ENCODE results near the gene SHC4. TPM values are rescaled to one million over a fixed set of nuclear protein-coding genes. Genes with fewer than 3 reads are reported as not detected.

SHC4 gene
- total RNA-seq, 2 donors from 2014 or later = 0.29 to 0.58 TPM

DNA sequence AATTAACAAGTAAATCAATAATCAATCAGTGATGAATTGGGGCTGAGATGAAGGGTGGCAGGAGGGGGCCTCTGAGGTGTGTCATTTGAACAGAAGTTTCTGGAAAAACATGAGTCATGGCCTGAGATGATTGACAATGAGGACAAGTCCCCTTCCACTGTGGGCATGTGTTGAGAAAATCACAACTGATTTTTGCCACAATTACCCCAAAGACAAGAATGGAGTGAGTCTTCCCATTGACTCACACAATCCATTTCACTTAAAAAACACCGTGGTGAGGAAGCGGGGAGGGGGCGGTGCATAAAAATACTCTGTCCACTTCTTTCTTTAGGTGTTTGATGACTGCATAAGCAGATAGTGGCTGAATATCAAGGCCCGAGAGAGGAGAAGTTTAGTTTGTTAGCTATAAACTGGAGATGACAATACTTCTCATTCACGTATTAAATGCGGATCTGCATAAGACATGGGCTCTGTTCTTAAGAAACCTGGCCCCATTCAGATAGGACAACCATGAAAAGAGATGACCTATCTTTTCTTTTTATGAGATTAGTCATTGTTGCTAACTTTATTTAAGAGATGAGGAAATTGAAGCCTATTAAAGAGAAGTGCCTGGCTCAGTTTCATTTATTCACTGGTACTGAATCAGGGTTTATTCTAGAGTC, 34.7 kb downstream of the SHC4 start:
- Mint-ChIP-seq H3K27me3 (ENCODE audit: insufficient read depth) (no peaks in the 10 kb centered on the region), H3K36me3 (ENCODE audit: low read depth) (no peaks in the 10 kb centered on the region), H3K27ac (no peak overlapping the region), H3K4me1 (no peaks in the 10 kb centered on the region), H3K9me3 (no peaks in the 10 kb centered on the region), H3K4me3 (no peak overlapping the region)
- Histone ChIP-seq H3K36me3 (ENCODE audit: control insufficient read depth, insufficient read depth, low read length) (no peaks in the 10 kb centered on the region), H3K27ac (ENCODE audit: low read depth, low read length) (no peak overlapping the region), H3K9ac (ENCODE audit: extremely low read depth, low read length, poor library complexity, severe bottlenecking) (no peak overlapping the region), H3K4me1 (ENCODE audit: control insufficient read depth, insufficient read depth, low read length) (no peaks in the 10 kb centered on the region), H3K9me3 (ENCODE audit: control insufficient read depth, low read length) (no peaks in the 10 kb centered on the region), H3K27me3 (ENCODE audit: control insufficient read depth, insufficient read depth, low read length, poor library complexity, severe bottlenecking) (no peaks in the 10 kb centered on the region), H3K4me3 (ENCODE audit: low read length) (no peak overlapping the region)
- TF ChIP-seq, protein P1, sequence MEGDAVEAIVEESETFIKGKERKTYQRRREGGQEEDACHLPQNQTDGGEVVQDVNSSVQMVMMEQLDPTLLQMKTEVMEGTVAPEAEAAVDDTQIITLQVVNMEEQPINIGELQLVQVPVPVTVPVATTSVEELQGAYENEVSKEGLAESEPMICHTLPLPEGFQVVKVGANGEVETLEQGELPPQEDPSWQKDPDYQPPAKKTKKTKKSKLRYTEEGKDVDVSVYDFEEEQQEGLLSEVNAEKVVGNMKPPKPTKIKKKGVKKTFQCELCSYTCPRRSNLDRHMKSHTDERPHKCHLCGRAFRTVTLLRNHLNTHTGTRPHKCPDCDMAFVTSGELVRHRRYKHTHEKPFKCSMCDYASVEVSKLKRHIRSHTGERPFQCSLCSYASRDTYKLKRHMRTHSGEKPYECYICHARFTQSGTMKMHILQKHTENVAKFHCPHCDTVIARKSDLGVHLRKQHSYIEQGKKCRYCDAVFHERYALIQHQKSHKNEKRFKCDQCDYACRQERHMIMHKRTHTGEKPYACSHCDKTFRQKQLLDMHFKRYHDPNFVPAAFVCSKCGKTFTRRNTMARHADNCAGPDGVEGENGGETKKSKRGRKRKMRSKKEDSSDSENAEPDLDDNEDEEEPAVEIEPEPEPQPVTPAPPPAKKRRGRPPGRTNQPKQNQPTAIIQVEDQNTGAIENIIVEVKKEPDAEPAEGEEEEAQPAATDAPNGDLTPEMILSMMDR (conservative IDR thresholded peaks at IDR 0.05) = no peak
- DNase-seq = no peak
- 93% methylated on average over 6 of the region's 6 CpGs; no CpG with 5 or more reads in 1 of the 2 experiments for WGBS, 2 experiments (ENCODE audit: insufficient coverage in 1 of 2, insufficient read length in 1 of 2)

DNA sequence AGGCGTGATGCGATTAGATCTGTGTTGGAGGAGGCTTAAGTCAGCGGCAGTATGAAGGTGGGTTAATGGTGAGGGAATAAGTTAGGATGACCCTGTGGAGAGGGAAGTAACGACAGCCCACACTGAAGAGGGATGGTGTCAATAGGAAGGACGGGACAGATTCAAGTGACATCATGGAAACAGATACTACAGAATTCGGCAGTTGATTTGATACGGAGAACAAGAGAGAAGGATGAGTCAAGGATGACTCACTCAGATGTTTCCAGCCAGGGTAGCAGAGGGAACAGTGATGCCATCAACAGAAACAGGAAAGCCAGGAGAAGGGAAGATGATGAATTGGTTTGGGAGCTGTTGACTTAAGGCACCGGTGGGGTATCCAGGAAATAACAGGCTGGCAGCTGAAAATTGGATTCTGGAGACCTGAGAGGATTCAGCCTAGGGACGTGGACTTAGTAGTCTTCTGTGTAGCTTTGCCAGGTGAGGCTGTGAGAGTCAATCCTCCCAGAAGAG, 38.0 kb downstream of the SHC4 start:
- no peaks in the 10 kb centered on the region for H3K36me3 Mint-ChIP-seq (ENCODE audit: low read depth)
- Histone ChIP-seq H3K27me3 (ENCODE audit: control insufficient read depth, insufficient read depth, low read length, poor library complexity, severe bottlenecking) (no peaks in the 10 kb centered on the region), H3K36me3 (ENCODE audit: control insufficient read depth, insufficient read depth, low read length) (no peaks in the 10 kb centered on the region), H3K27ac (ENCODE audit: low read depth, low read length) (no peak overlapping the region), H3K9ac (ENCODE audit: extremely low read depth, low read length, poor library complexity, severe bottlenecking) (no peak overlapping the region), H3K4me3 (ENCODE audit: low read length) (no peak overlapping the region), H3K4me1 (ENCODE audit: control insufficient read depth, insufficient read depth, low read length) (no peaks in the 10 kb centered on the region), H3K9me3 (ENCODE audit: control insufficient read depth, low read length) (no peaks in the 10 kb centered on the region)
- H3K4me1 Mint-ChIP-seq = no peaks in the 10 kb centered on the region
- 75 to 77% methylated on average over 8 to 9 of the region's 9 CpGs for WGBS, 2 experiments (ENCODE audit: insufficient coverage in 1 of 2, insufficient read length in 1 of 2)
- no peak for DNase-seq
- H3K4me3 Mint-ChIP-seq = no peak overlapping the region
- TF ChIP-seq, protein P1 (conservative IDR thresholded peaks at IDR 0.05) = no peak
- no peaks in the 10 kb centered on the region for H3K9me3 Mint-ChIP-seq
- H3K27me3 Mint-ChIP-seq (ENCODE audit: insufficient read depth) = no peaks in the 10 kb centered on the region
- H3K27ac Mint-ChIP-seq = no peak overlapping the region

DNA sequence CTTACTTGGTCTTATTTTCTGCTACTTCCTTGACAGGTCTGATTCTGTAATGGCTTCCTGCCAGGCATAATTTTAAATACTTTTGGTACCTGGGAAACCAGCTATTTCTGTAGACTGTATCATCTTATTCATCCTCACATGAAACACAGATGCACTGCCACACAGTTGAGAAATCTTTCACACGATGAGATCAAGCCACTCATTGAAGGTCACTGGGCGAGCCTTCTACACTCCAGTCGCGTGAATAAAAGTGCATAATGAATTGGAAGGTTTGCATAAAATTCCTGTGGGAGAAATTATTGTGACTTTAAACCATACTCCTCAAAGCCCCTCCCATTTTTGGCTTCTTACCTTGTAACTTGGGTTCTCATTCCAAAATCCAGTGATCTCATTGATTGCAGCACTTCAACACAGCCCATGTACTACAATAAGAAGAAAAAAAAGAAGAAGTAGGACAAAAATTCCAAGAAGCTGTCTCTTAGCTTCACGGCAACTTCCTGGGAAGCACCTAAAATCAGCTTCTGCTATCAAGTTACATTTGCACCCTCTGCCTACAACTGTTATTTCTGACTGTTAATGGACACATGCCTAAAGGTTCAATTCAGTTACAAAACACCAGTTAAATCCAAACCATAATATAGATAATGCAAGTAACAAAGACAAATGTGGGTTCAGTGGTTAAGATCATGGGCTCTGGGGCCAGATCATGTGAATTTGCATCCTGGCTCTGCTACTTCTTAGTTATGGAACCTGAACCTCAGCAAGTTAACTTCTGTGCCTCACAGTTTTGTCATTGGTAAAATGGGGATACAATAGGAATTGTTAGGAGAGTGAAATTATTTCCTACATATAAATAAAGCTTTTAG, 39.0 kb downstream of the SHC4 start:
- no peaks in the 10 kb centered on the region for H3K27me3 Mint-ChIP-seq (ENCODE audit: insufficient read depth)
- WGBS, 2 experiments (ENCODE audit: insufficient coverage in 1 of 2, insufficient read length in 1 of 2) = 89 to 94% methylated on average over 4 to 5 of the region's 5 CpGs
- DNase-seq = no peak

More for the DNA sequence above, 39.0 kb downstream of the SHC4 start:
- Histone ChIP-seq H3K27me3 (ENCODE audit: control insufficient read depth, insufficient read depth, low read length, poor library complexity, severe bottlenecking) (no peaks in the 10 kb centered on the region), H3K36me3 (ENCODE audit: control insufficient read depth, insufficient read depth, low read length) (no peaks in the 10 kb centered on the region), H3K9me3 (ENCODE audit: control insufficient read depth, low read length) (no peaks in the 10 kb centered on the region), H3K27ac (ENCODE audit: low read depth, low read length) (no peak overlapping the region), H3K9ac (ENCODE audit: extremely low read depth, low read length, poor library complexity, severe bottlenecking) (no peak overlapping the region), H3K4me1 (ENCODE audit: control insufficient read depth, insufficient read depth, low read length) (no peaks in the 10 kb centered on the region), H3K4me3 (ENCODE audit: low read length) (no peak overlapping the region)
- Mint-ChIP-seq H3K4me3 (no peak overlapping the region), H3K36me3 (ENCODE audit: low read depth) (no peaks in the 10 kb centered on the region), H3K9me3 (no peaks in the 10 kb centered on the region), H3K4me1 (no peaks in the 10 kb centered on the region), H3K27ac (no peak overlapping the region)
- TF ChIP-seq, protein P1 (conservative IDR thresholded peaks at IDR 0.05) = no peak

Data from endodermal cell (in vitro differentiated cells).